Activated CD4-positive, alpha-beta memory T cell treated with anti-CD3 and anti-CD28 coated beads for 36 hours (primary cell): ENCODE measurements around the gene ITIH6. TPM values are rescaled to one million over a fixed set of nuclear protein-coding genes. Genes with fewer than 3 reads are reported as not detected.

Experiments
- CTCF ChIA-PET: fragments of 350-600 bp; sonication (Branson Sonifier 250); formaldehyde crosslinking; loops from one replicate; lab custom pipeline; 2021; ENCODE audit warnings: antibody characterized with exemption, inconsistent platforms; lab: Charles Lee
- POLR2A ChIA-PET: fragments of 350-600 bp; sonication (Branson Sonifier 250); formaldehyde crosslinking; loops from one replicate; lab custom pipeline; 2021; ENCODE audit warnings: antibody characterized with exemption; lab: Charles Lee
- DNase-seq: peaks from one replicate; pipeline ENCODE4 v3.0.0-alpha.2; 2020
- H3K27ac Mint-ChIP-seq: one replicate; pipeline ENCODE4 v1.8.0; 2021; ENCODE audit warnings: mixed read lengths
- H3K27me3 Mint-ChIP-seq: one replicate; pipeline ENCODE4 v1.8.0; 2021; ENCODE audit warnings: mixed read lengths
- H3K36me3 Mint-ChIP-seq: one replicate; pipeline ENCODE4 v1.8.0; 2021; ENCODE audit warnings: mixed read lengths
- H3K4me1 Mint-ChIP-seq: one replicate; pipeline ENCODE4 v1.8.0; 2021; ENCODE audit warnings: low read depth, mixed read lengths
- H3K4me3 Mint-ChIP-seq: one replicate; pipeline ENCODE4 v1.8.0; 2021; ENCODE audit warnings: mild to moderate bottlenecking, mixed read lengths
- H3K9me3 Mint-ChIP-seq: one replicate; pipeline ENCODE4 v1.8.0; 2021; ENCODE audit warnings: mixed read lengths
- intact Hi-C: fragments of 100-400 bp; cut with micrococcal nuclease; formaldehyde crosslinking; loops from one replicate; pipeline ENCODE4 v1.15.1; 2023
- total RNA-seq, 2 experiments: library from RNA; stranded (reverse); gene quantifications; one replicate each; pipeline ENCODE4 v1.2.3, GENCODE V29; 2021

Gene ITIH6
- total RNA-seq, 2 experiments from 2014 or later = not detected

DNA sequence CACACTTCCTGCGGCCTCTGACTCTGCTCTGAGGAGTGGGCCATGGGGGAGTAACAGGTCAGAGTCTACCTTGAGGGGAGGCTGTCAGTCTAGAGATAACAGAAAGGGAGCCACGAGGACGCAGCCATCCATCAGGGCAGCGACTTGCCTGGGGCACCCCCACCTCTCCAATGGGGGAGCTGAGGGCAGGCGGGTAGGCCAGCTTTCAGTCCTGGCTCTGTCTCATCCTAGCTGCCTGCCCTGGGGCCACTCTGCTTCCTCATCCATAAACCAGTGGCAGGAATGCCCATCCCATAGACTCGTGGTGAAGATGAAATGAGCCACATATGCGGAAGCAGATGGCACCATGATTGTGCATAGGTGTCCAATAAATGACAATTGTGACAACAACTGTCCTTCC is 22.7 kb upstream of the ITIH6 start:
- ChIA-PET CTCF (no interaction called here), POLR2A (no interaction called here)
- Mint-ChIP-seq H3K27me3 (no peaks in the 10 kb centered on the region), H3K4me3 (no peak overlapping the region), H3K36me3 (peaks cover 7% of the 10 kb centered on the region), H3K9me3 (no peaks in the 10 kb centered on the region), H3K27ac (no peak overlapping the region), H3K4me1 (no peaks in the 10 kb centered on the region)
- intact Hi-C loops = no loop called here
- DNase-seq = no peak

DNA sequence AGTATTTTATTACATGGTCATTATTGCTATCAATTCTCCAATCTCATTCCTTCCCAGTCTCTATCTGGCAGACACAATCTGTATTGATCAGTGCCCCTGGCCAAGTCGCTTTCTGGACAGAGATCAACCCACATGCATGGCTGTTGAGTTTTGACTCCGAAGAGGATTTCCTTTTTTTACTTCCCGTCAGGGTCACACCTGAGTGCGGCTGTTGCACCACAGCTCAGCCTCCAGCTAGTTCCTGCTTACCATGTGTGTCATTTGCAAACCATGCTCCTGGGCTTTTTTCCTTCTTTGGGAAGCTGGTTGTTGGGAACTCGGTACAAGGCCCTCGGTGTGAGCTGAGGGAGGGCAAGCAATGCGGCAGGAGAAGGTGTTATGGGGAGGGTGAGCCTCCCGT is 21.1 kb upstream of the ITIH6 start:
- intact Hi-C loops = no loop called here
- Mint-ChIP-seq H3K27ac (no peak overlapping the region), H3K4me1 (no peaks in the 10 kb centered on the region), H3K36me3 (peaks cover 11% of the 10 kb centered on the region), H3K4me3 (no peak overlapping the region), H3K27me3 (no peaks in the 10 kb centered on the region), H3K9me3 (no peaks in the 10 kb centered on the region)
- POLR2A ChIA-PET = no interaction called here
- CTCF ChIA-PET = no interaction called here
- no peak for DNase-seq

DNA sequence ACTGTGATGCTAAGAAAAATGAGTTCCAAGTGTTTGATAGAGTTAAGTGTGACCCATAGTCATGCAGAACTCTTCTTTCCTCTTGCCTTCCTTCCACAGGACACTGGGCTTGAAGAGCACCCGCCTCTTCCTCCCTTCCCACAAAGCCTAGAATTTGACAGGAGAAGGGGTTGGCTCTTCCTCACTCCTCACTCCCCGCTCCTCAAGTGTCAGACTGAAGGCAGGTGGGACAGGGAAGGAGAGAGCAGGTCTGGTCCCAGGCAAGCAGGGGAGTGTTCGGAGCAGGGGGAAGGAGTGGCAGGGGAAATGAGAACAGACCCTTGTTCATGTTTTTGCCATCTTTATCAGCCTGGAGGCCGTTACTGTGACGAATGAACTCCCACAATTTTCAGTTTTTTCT is 20.2 kb upstream of the ITIH6 start:
- H3K4me1 Mint-ChIP-seq = no peaks in the 10 kb centered on the region
- peaks cover 16% of the 10 kb centered on the region for H3K36me3 Mint-ChIP-seq
- intact Hi-C loops = no loop called here
- ChIA-PET CTCF (no interaction called here), POLR2A (no interaction called here)
- no peak overlapping the region for H3K27ac Mint-ChIP-seq
- H3K4me3 Mint-ChIP-seq = no peak overlapping the region
- H3K27me3 Mint-ChIP-seq = no peaks in the 10 kb centered on the region
- no peaks in the 10 kb centered on the region for H3K9me3 Mint-ChIP-seq
- DNase-seq = no peak

DNA sequence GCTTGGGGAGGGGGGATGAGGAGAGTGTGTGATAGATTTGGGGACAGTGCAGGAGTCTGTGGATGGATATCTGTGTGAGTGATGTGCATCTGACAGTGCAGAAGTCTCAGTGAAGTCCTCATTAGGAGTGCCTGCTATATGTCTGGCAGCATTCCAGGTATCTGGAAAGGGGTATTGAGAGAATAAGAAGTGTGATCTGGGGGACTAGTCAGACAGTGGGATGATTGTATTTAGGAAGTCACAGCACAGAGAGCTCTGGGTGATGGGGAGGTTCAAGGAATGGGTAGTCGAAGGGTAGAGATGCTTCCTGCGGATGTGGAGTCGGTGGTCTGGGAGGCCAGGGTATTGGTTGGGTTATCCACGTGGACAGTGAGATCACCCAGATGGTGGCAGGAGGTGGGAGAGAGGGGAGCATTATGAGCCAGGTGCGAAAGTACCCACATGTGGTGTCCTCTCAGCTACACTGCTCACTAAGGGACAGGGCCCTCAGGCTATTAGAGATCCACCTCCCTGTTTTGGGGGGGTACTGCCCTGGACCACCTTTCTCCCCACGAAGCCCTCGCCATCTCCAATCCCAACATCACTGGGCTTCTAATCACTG is 19.3 kb upstream of the ITIH6 start:
- intact Hi-C loops = no loop called here
- Mint-ChIP-seq H3K4me1 (no peaks in the 10 kb centered on the region), H3K36me3 (peaks cover 16% of the 10 kb centered on the region), H3K9me3 (no peaks in the 10 kb centered on the region), H3K27me3 (no peaks in the 10 kb centered on the region), H3K4me3 (no peak overlapping the region), H3K27ac (no peak overlapping the region)
- ChIA-PET POLR2A (no interaction called here), CTCF (no interaction called here)
- DNase-seq = no peak

DNA sequence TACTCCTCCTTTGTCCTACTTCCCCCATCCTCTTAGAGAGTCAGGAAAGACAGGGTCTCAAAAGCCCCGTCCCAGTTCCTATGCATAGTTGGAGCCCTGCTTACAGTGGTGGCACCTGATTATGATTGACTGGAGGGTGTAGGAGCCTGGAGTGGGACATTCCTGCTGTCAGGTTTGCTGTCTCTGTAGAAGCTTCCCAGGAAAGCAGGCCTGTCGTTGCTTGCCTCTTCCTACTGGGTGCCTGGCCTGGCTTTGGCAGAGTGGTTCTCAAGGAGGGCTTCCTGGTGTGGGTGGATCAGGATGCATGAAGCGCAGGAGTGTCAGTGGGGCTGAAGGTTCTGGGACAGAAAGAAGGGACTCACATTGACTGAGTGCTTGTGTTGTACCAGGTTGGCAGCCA is 14.3 kb upstream of the ITIH6 start:
- intact Hi-C loops = no loop called here
- Mint-ChIP-seq H3K27ac (no peak overlapping the region), H3K36me3 (peaks cover 25% of the 10 kb centered on the region), H3K4me1 (peaks cover 10% of the 10 kb centered on the region), H3K27me3 (peaks cover 2% of the 10 kb centered on the region), H3K4me3 (no peak overlapping the region), H3K9me3 (no peaks in the 10 kb centered on the region)
- ChIA-PET CTCF (no interaction called here), POLR2A (no interaction called here)
- no peak for DNase-seq

GRCh38 chrX:54811301-54811885 is 13.3 kb upstream of the ITIH6 start:
- Mint-ChIP-seq H3K4me1 (peaks cover 13% of the 10 kb centered on the region), H3K9me3 (no peaks in the 10 kb centered on the region), H3K27ac (no peak overlapping the region), H3K36me3 (peaks cover 25% of the 10 kb centered on the region), H3K27me3 (peaks cover 2% of the 10 kb centered on the region), H3K4me3 (no peak overlapping the region)
- DNase-seq = no peak
- ChIA-PET CTCF (no interaction called here), POLR2A (no interaction called here)
- intact Hi-C loops = no loop called here

- POLR2A ChIA-PET = no interaction called here
- H3K4me3 Mint-ChIP-seq = no peak overlapping the region
These were observed 12.5 kb upstream of the ITIH6 start for GRCh38 chrX:54810532-54810931.

GRCh38 chrX:54808605-54809483 is 10.8 kb upstream of the ITIH6 start:
- DNase-seq = peak; percentile 94
- peaks cover 12% of the 10 kb centered on the region for H3K36me3 Mint-ChIP-seq
- H3K9me3 Mint-ChIP-seq = no peaks in the 10 kb centered on the region
- peak overlapping the region; percentile 90 for H3K4me3 Mint-ChIP-seq
- H3K4me1 Mint-ChIP-seq = peaks cover 13% of the 10 kb centered on the region
- ChIA-PET POLR2A (interaction anchor here (0.7 to 0.8 kb wide), 2 partner anchors 169 to 766 kb away, joined by 3 to 4 read pairs; no protein-coding TSS in a partner anchor), CTCF (no interaction called here)
- peaks cover 2% of the 10 kb centered on the region for H3K27me3 Mint-ChIP-seq
- H3K27ac Mint-ChIP-seq = peak overlapping the region; percentile 90
- intact Hi-C loops = loop anchor here (1.0 to 5.0 kb wide), 7 partner anchors 170 to 1918 kb away; partner anchors contain the start of genes APEX2, FAM120C, GNL3L and NBDY

More at GRCh38 chrX:54810532-54810931, 12.5 kb upstream of the ITIH6 start:
- Mint-ChIP-seq H3K9me3 (no peaks in the 10 kb centered on the region), H3K4me1 (peaks cover 13% of the 10 kb centered on the region), H3K36me3 (peaks cover 16% of the 10 kb centered on the region), H3K27me3 (peaks cover 2% of the 10 kb centered on the region), H3K27ac (no peak overlapping the region)
- DNase-seq = no peak
- CTCF ChIA-PET = no interaction called here
- intact Hi-C loops = no loop called here

DNA sequence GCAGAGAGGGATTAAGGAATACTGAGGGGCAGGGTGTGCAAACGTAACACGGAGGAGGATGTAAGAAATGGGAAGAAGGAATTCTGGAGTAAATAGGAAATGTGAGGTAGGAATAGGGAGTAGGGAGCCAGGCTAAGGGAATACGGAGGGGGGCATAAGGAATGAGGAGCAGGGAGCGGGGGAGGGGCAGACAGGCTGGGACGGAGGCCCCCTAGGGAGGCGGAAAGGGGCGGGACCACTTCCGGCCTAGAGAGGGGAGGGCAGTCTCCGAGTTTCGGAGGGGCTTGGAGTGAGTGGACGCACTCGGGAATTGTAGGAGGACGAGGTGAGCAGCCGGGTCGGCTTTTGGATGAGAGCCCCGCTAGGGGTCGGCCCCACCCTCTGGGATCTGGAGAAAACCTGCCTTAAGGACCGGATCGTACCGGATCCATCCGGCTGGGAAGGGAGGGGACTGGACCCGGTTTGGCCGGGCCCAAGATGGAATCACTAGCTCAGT is 10.1 kb upstream of the ITIH6 start:
- H3K27ac Mint-ChIP-seq = peak overlapping the region; percentile 90
- H3K9me3 Mint-ChIP-seq = no peaks in the 10 kb centered on the region
- CTCF ChIA-PET = no interaction called here
- H3K36me3 Mint-ChIP-seq = peaks cover 9% of the 10 kb centered on the region
- no peak for DNase-seq
- POLR2A ChIA-PET = interaction anchor here (0.7 kb wide), 1 partner anchor 169 kb away, joined by 4 read pairs; no protein-coding TSS in a partner anchor
- peaks cover 2% of the 10 kb centered on the region for H3K27me3 Mint-ChIP-seq
- H3K4me1 Mint-ChIP-seq = peaks cover 13% of the 10 kb centered on the region
- peak overlapping the region; percentile 90 for H3K4me3 Mint-ChIP-seq
- intact Hi-C loops = loop anchor here (1.0 to 5.0 kb wide), 7 partner anchors 169 to 1919 kb away; partner anchors contain the start of genes APEX2, FAM120C, GNL3L and NBDY

- no peaks in the 10 kb centered on the region for H3K9me3 Mint-ChIP-seq
- ChIA-PET CTCF (interaction anchor here (0.7 kb wide), 1 partner anchor 1524 kb away, joined by 3 read pairs; no protein-coding TSS in a partner anchor), POLR2A (no interaction called here)
- peaks cover 13% of the 10 kb centered on the region for H3K4me1 Mint-ChIP-seq
- H3K27ac Mint-ChIP-seq = peak within 1 kb of the TSS; percentile 90
- intact Hi-C loops = loop anchor here (1.0 to 5.0 kb wide), 7 partner anchors 168 to 1920 kb away; partner anchors contain the start of genes APEX2, FAM120C, GNL3L and NBDY
- DNase-seq = peak; percentile 62
- peaks cover 2% of the 10 kb centered on the region for H3K27me3 Mint-ChIP-seq
- H3K36me3 Mint-ChIP-seq = peaks cover 9% of the 10 kb centered on the region
- peak within 1 kb of the TSS; percentile 90 for H3K4me3 Mint-ChIP-seq
These were observed 9.6 kb upstream of the ITIH6 start, which contains the start of gene MAGED2 for GRCh38 chrX:54807524-54808108. TSS of gene MAGED2 (plus strand) at chrX:54807745. CDS start at chrX:54809332, 1,587 bp downstream.

DNA sequence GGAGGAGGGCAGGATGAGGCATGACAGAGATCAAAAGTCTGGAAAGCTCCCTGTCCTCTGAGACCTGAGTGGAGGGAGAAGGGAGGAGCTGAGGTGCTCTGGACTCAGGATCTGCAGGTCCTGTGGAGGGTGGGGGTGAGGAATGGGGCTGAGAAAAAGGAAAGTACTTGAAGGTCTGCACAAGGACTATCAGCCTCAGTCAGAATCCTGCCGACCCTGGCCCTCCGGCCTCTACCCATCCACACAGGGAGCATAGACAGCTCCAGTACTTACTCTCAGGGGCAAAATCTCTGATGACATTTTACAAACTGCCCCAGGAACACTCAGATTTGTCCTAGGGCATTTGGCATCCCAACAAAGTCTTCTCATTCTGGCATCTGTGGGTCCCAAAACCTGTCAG is 991 bp upstream of the ITIH6 start:
- ChIA-PET POLR2A (no interaction called here), CTCF (no interaction called here)
- DNase-seq = no peak
- intact Hi-C loops = no loop called here
- Mint-ChIP-seq H3K27me3 (no peaks in the 10 kb centered on the region), H3K27ac (no peak overlapping the region), H3K4me3 (no peak overlapping the region), H3K4me1 (no peaks in the 10 kb centered on the region), H3K9me3 (no peaks in the 10 kb centered on the region), H3K36me3 (no peaks in the 10 kb centered on the region)
